Sigmoid colon (tissue), 3 donors: ENCODE data around the gene RIT2.

Experiments
- CTCF ChIP-seq, 4 experiments: fragments of 450-650 bp in 3 of 4; fragments of 200-600 bp in 1 of 4; IDR thresholded peaks; one replicate each; pipeline ENCODE4 v1.5.1; 2016 to 2019; ENCODE audit warnings: antibody characterized with exemption in 4 of 4, mild to moderate bottlenecking in 3 of 4, moderate library complexity in 2 of 4
- POLR2A ChIP-seq, 2 donors: fragments of 450-650 bp; IDR thresholded peaks; one replicate each; pipeline ENCODE4 v1.6.1; 2016; ENCODE audit warnings: antibody characterized with exemption in 2 of 2, mild to moderate bottlenecking in 2 of 2, moderate library complexity in 2 of 2

DNA sequence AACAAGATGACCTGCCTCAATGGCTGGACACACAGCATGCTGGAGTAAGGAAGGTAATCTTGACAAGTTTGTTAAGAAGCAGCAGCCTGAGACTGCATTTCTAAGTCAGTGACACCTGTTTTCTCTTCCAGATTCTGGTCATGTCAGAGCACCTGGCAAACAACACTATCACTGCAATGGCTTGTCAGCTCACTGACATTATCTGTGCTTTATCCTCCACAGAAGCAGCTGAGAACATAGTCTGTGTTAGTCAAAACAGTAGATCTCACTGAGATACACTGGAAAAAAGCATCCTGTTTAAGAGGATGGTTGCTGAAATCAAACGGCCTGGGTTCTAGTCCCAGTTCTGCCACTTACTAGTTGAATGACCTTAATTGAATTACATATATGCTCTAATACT lies 355.2 kb downstream of the RIT2 start:
- no peak for TF ChIP-seq POLR2A (IDR thresholded peaks at IDR 0.05)
- TF ChIP-seq CTCF (IDR thresholded peaks at IDR 0.05), result no peak
